WTC11 (cell line): ENCODE results near the gene LTA4H.

Experiments
- ATF6 ChIP-seq: sonication (generic); formaldehyde crosslinking; IDR thresholded peaks from 2 replicates; pipeline ENCODE4 v1.8.1; 2023; ENCODE audit warnings: mild to moderate bottlenecking, missing genetic modification reagents
- CTCF ChIP-seq: fragments of 200-600 bp; IDR thresholded peaks from 2 replicates; pipeline ENCODE4 v1.8.0; 2022; ENCODE audit warnings: antibody characterized with exemption
- MLX ChIP-seq: sonication (generic); formaldehyde crosslinking; IDR thresholded peaks from 2 replicates; pipeline ENCODE4 v1.8.1; 2023; ENCODE audit warnings: mild to moderate bottlenecking, missing genetic modification reagents, moderate library complexity
- NFYB ChIP-seq: sonication (generic); formaldehyde crosslinking; conservative IDR thresholded peaks from 2 replicates; pipeline ENCODE4 v1.8.0; 2022; ENCODE audit warnings: low read depth, missing genetic modification reagents
- TF ChIP-seq, protein P1 (sequence below): sonication (generic); formaldehyde crosslinking; IDR thresholded peaks from 2 replicates; pipeline ENCODE4 v1.8.1; 2023; ENCODE audit warnings: mild to moderate bottlenecking, missing genetic modification reagents, moderate library complexity

DNA sequence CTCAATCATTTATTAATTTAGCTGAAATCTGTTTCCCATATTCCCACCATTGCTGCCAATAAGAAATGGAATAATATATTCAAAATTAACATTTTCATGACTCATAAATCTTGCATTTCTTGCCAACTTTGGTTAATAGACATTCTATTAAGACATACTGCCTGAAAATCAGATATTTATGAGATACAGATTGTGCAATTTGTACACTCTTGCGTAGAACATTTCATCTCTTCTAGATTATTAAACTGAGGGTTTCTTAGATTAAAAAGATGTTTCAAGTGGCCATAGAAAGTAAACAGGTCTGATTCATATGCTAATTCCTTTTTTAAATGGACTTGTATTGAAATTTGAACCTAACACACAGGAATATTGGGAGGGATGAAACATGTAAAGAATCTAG lies 9.1 kb downstream of the LTA4H start:
- TF ChIP-seq MLX (CRISPR knock-in tag) (no peak), NFYB (CRISPR knock-in tag) (no peak), CTCF (no peak), ATF6 (no peak)
- TF ChIP-seq, protein P1, sequence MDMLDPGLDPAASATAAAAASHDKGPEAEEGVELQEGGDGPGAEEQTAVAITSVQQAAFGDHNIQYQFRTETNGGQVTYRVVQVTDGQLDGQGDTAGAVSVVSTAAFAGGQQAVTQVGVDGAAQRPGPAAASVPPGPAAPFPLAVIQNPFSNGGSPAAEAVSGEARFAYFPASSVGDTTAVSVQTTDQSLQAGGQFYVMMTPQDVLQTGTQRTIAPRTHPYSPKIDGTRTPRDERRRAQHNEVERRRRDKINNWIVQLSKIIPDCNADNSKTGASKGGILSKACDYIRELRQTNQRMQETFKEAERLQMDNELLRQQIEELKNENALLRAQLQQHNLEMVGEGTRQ (CRISPR knock-in tag) = no peak
